Forelimb muscle (tissue), 1 donor: ENCODE data around the gene YIPF5. TPM values are rescaled to one million over a fixed set of nuclear protein-coding genes. Genes with fewer than 3 reads are reported as not detected.

ENCODE experiments used
- DNase-seq: peaks from one replicate; pipeline ENCODE4 v3.0.0-alpha.2; 2013; ENCODE audit warnings: low read depth
- polyA plus RNA-seq: library from polyadenylated mRNA; unstranded; fragments of 120-200 nt; gene quantifications from one replicate; pipeline ENCODE4 v1.2.1, GENCODE V29; 2013; ENCODE audit not compliant: insufficient read length

Gene YIPF5
- 38.8 TPM for polyA plus RNA-seq

GRCh38 chr5:144170276-144171024 lies at the start of gene YIPF5, which contains the start of gene KCTD16:
TSS of gene YIPF5 (minus strand) at chr5:144170659. CDS start at chr5:144169955, 704 bp downstream.
TSS of gene KCTD16 (plus strand) at chr5:144170873.
- DNase-seq: peak; percentile 91

GRCh38 chr5:144219869-144220268 lies 49.4 kb upstream of the YIPF5 start:
- DNase-seq: no peak

- no peak for DNase-seq
Measured at GRCh38 chr5:144210655-144211054, 40.2 kb upstream of the YIPF5 start.

GRCh38 chr5:144209361-144209760 lies 38.9 kb upstream of the YIPF5 start:
- no peak for DNase-seq

DNA sequence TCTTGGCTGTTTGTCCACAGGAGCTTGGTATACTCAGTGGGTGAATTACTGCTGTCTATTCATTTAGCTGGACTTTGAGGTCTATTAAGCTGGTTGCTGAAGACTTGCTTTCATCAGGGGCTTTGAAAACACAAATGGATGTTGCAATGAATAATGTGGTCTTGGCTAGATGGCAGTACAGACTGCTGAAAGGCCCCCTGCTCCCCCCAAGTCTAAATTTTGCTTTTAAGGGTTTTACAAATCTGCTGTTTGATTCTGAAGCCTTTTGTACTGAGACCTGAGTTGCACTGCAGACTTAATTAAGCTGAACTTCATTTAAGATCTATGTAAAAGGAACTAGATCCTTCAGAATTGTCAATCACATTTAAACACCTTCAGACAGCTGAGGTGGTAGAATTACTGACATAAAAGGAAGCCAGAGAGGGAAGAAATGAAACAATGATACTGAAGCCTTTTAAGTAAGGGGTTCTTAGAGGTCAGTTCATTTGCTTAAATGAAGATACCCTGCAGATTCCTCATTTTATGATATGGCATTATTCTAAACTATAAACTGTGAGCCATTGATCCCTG lies 37.5 kb upstream of the YIPF5 start:
- no peak for DNase-seq

DNA sequence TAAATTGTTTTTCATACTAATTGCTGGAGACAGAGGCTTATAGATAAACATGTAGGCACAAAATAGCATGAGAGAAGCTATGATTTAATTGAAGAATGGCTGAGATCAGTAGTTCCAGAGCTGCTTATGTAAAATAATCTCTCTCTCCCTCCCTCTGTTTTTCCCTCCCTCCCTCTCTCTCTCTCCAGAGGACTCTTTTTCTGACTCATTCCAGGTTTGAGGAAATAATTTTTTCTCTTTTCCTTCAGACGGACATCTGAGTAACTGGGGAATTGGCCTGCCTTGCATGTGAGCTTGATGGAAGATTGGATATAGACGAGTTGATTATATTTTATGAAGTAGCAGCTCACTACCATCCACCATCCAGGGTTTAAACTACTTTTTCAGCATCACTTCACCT lies 35.7 kb upstream of the YIPF5 start:
- no peak for DNase-seq

DNA sequence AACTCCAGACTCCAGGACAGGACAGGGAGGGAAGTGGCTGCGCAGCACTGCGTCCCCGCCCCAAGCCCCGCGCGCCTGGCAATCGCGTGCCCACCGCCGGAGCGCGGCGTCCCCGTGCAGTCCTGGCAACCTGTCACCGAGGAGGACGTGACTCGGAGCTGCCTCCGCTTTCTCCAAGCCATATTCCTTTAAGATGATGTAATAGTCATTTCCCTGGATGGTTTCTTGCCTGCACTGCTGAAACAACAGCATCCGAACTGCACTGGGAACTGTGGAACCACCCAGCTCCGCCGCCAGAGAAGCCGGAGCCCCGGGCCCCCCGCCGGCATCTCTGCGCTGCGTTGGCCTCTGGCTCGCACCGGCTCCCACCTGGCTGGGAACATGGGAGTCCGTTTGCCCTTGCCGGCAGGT lies 34.7 kb upstream of the YIPF5 start:
- no peak for DNase-seq

DNA sequence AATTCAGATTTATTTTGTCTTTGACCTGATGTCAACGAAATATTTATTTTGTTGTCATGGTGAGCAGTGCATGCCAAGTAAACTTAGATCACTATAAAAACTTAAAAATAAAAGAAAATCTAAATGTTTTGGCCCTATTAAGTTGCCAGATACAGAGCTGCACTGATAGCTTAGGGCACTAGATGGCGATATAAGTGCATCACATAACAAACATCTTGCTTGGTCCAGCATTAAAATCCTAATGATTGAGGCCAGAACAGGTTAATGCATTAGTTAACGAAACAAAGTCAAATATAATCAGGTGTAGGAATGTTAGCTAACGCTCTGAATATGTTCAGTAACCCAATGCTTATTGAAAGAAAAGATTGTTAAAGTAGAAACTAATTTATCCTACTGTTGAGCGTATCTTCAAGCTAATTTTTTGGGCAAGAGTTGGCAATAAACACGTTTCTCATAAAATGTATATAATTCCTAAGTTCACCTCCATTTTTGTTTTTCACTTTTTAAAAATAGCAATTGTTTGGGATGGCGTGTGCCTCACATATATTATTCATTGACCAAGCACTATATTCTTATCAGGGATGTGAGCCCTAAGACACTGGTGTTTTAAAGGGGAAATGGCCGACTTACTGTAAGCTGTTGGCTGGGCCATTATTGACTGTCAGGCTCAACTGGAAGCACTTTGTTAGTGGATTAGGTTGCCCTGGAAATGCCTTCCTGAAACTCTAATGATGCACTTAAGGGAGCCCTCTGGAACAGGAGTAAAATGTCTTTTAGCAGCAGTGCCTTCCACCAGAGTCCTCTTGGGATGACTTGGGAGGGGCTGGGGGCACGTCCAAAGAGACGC lies 33.5 kb upstream of the YIPF5 start:
- DNase-seq: peak; percentile 47

DNA sequence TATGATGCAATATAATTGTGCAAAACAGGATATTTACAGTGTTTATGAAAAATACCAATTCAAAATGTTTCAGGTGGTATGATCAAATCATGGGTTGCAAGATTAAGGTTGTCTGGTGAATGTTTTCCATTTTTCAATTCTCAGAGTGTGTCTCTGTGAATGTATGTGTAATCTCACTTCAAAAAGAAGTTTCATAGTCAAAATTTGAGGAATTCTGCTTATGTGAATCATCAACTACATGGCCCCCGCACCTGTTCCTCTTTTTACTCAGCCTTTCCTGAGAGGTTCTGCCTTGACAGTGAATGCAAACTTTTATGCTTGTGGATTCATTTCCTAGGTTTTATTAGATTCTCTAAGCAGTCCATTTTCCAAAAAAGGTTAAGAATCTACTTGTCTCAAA lies 32.3 kb upstream of the YIPF5 start:
- DNase-seq: no peak

- no peak for DNase-seq
Measured at GRCh38 chr5:144202072-144202471, 31.6 kb upstream of the YIPF5 start.

GRCh38 chr5:144201588-144201987 lies 31.1 kb upstream of the YIPF5 start:
- DNase-seq: no peak

- no peak for DNase-seq
Measured at GRCh38 chr5:144198386-144198785, 27.9 kb upstream of the YIPF5 start.

- no peak for DNase-seq
Measured at GRCh38 chr5:144196612-144197011, 26.2 kb upstream of the YIPF5 start.

GRCh38 chr5:144195448-144195847 lies 25.0 kb upstream of the YIPF5 start:
- DNase-seq: no peak

DNA sequence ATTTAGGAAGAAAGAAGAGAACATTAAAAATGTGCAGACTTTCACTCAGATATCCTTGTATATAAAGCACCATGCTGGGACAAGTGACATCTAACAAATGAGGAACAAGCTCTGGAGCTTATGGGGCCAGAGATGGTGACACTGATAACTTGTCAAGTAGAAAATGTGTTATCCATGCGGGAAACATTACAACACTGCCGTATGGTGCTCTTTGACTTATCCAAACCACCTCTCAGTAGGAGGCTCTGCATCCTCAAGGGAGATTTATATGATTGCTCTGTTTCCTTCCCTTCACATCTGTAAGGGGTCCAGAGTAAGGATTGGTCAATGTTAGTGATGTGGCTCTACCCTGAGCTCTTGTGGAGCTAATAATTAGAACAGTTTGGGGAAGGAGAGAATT lies 23.7 kb upstream of the YIPF5 start:
- no peak for DNase-seq

DNA sequence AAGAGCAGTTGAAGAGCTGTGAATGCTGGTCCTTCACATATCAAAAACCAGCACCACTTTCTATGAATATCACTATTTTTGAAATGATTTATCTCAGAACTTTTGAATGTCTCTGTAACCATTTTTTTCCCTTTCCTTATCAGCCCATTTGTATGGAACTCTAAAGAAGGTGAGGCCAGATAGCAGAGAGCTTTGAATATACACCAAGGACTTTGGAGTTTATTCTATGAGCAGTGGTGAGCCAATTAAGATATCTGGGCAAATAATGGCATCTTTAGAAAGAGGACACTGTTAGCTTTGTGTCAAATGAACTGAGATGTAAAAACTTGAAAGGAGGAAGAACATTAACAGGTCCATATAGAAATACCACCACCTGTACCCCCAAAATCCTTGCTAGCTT lies 22.2 kb upstream of the YIPF5 start:
- DNase-seq: no peak

DNA sequence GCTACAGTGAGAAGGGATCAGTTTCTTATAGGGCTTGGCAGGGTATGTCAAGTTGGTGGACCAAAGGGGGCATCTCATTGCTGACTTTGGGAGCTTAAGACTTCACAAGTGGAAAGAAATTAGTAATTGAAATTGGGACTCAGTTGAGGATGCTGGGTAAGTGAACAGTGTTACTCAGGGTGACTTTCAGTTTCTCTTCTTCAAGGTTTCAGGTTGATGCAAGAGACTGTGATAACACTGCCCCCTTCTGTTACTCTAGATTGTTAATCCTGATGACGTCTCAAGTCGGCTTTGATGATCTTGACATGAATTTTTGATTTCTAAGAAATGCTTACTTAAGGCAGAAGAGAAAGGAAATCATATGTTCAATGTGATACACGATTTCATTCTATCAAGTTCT lies 21.5 kb upstream of the YIPF5 start:
- no peak for DNase-seq

- no peak for DNase-seq
Measured at GRCh38 chr5:144191531-144191930, 21.1 kb upstream of the YIPF5 start.

- DNase-seq: no peak
Measured at GRCh38 chr5:144189800-144190429, 19.5 kb upstream of the YIPF5 start.

DNA sequence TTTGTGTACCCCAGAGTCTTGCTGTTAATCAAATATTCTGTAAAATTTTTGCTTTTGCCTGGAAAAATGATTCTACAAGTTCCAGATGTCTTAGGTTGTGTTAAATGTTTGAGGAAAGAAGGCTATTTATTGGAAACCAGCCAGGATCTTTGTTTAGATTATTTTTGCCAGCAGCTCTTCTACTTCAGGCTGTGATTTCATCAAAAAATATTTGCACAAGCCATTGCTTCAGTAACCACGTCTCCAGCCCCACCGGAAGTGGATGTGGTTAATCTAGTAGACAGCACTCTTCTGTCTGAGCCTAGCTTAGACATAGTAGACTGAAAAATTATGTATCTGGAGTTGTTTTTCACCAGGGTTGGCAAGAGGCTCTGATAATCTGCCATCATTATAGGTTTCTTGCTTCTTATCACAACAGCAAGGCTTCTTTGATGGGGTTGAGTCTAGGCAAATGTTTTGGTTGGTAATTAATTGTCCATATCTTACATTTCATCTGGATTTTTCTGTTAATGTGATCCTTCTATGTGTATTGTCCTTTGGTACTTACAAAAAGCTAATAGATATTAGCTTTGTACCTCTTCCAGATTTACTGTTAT lies 17.3 kb upstream of the YIPF5 start:
- peak; percentile 34 for DNase-seq

GRCh38 chr5:144183254-144183889 lies 12.9 kb upstream of the YIPF5 start:
- DNase-seq: no peak
